Stimulated activated CD4-positive, alpha-beta T cell treated with anti-CD3 and anti-CD28 coated beads, TNF-alpha, amount 100 ng/mL, for 4 hours (primary cell): Measurements from ENCODE around the gene COIL.
A peak's percentile ranks its signal among the peaks of the same experiment; 100 is the strongest.
"Not testable (repeated sequence)": the region's sequence is repeated elsewhere in the genome, so short reads cannot be mapped to it uniquely, and the experiment has no call there.

Experiments used
- DNase-seq, 3 experiments: peaks; one replicate each; pipeline ENCODE4 v3.0.0-alpha.2; 2020; ENCODE audit warnings: low read depth in 3 of 3

Gene COIL

DNA sequence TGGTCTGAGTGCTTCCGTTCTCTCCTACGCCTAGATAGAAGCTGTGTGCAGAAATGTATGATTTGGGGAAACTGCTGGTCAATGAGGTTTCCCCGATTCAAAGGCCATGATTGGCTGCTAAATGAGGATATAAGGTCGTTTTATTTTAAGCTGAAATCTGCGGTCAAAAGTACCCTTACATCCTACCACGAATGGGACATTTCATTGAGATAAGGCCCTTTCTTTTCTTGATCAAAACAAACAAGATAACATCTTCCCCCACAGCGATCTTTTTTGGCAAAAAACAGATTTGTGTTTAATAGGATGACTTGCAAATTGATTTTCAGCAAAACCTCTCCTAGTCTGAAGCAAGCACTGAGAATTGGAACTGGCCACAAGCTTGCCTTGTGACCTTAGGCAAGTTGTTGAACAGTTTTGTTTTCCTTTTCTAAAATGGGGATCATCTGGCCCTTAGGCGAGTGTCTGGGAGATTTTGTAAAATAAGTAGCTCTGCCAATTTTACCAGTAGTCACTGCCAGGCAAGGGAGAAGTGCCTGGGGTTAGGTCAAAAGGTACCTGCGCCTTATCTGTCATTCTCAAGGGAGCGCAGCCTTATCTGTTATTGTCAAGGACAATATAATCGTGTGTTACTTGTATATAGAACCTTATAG lies 17.7 kb upstream of the COIL start:
- no peak for DNase-seq

GRCh38 chr17:56977673-56978395 lies 17.0 kb upstream of the COIL start, which contains the start of gene SCPEP1:
Gene SCPEP1, plus strand, starts transcription at chr17:56978131. Its CDS starts 29 bp downstream, at chr17:56978160.
- peak; percentile 64 to 71 (median 65) for DNase-seq

- DNase-seq: no peak
Measured at GRCh38 chr17:56976941-56977608, 16.2 kb upstream of the COIL start.

DNA sequence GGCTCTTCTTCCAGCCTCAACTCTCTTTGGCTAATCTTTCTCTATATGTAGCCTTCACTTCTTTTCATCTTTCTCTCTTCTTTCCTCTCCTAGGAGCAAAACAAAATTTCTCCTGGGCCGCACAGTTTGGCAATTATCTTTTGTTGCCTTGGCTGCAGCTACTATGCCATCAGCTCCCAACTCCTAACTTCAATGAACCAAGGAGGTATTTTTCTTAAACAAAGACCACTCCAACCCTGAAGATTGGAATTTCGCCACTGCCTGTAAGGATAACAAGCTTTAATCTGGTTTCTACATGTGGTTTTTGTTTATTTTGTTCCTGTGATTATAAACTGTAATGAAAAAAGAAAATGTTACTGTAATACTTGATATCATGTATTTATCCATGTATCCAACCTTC lies 14.8 kb upstream of the COIL start:
- DNase-seq: no peak

DNA sequence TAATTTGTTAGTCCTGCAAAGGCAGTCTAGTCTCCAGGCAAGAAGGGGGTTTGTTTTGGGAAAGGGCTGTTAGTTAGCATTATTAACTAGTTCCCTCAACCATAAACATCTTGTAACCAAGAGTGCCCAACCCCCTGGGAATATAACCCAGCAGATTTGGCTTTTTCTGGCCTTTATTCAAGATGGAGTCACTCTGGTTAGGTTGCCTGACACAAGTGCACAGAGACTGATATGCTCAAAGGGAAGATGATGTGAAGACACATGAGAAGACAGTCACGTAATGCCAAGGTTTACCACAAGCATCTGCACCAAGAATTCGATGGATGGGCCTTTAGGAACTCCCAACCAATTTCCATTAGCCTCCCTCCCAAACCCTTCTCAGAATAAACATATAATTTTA lies 13.2 kb upstream of the COIL start:
- DNase-seq: no peak

- no peak for DNase-seq
Measured at GRCh38 chr17:56973520-56973919, 12.7 kb upstream of the COIL start.

GRCh38 chr17:56972111-56972730 lies 11.4 kb upstream of the COIL start:
- no peak for DNase-seq

GRCh38 chr17:56970974-56971373 lies 10.1 kb upstream of the COIL start:
- no peak for DNase-seq

DNA sequence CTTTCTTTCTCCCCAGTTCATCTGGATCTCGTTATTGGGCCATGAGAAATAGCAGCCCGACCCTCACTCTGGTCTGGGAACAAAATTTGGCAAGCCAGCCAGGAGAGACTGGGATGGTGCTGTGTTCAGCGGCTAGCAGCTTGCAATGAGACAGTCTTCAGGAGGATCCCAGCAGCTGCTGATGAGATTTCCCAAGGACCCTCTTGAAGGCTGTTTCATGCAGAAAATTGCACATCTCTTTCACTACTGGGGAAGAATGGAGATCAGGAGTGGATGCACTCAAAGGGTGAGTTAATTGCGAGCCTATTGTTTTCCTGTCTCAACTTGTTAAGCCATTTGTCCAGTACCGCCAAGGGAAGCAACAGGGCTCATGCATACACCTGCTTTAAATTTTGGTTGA lies 5.5 kb upstream of the COIL start:
- no peak for DNase-seq

- DNase-seq: not testable (repeated sequence)
Measured at GRCh38 chr17:56965681-56966080, 4.8 kb upstream of the COIL start.

DNA sequence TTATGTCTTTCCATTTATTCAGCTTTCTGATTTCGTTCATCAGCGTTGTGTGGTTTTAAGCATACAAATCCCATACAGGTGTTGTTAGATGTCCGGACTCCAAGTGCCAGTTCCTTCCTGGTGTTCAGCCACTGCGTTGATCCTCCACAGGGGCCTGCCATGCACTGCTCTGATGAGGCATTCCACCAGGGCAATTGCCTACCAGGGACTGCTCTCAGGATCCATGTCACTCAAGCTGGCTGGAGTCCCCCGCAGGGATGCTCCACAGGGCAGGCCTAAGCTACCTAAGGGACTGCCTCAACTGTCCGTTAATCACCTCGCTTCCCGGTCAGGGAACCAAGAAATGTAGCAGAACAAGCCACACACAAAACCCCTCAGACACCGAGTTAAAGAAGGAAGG lies 4.4 kb upstream of the COIL start:
- DNase-seq: not testable (repeated sequence)

GRCh38 chr17:56956992-56957391 lies 3.9 kb downstream of the COIL start:
- DNase-seq: no peak

- no peak for DNase-seq
Measured at GRCh38 chr17:56949595-56949994, 11.3 kb downstream of the COIL start.

DNA sequence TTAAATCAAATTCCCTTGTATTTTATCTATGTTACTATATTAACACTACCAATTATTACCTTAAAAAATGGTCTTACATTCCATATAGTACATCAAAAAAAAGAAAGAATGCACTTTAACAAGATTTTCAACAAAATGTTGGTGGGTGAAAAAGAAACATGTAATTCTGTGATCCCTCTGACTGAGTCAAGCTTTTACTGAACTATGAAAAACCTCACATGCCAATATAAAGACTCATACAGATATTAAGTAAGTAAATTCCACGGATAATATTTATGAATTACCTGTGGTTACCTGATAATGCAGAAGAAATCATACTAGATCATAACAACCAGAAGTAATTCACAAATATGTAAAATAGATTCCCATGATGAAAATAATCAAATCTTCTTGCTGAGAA lies 12.4 kb downstream of the COIL start:
- no peak for DNase-seq

GRCh38 chr17:56947741-56948140 lies 13.1 kb downstream of the COIL start:
- no peak for DNase-seq

DNA sequence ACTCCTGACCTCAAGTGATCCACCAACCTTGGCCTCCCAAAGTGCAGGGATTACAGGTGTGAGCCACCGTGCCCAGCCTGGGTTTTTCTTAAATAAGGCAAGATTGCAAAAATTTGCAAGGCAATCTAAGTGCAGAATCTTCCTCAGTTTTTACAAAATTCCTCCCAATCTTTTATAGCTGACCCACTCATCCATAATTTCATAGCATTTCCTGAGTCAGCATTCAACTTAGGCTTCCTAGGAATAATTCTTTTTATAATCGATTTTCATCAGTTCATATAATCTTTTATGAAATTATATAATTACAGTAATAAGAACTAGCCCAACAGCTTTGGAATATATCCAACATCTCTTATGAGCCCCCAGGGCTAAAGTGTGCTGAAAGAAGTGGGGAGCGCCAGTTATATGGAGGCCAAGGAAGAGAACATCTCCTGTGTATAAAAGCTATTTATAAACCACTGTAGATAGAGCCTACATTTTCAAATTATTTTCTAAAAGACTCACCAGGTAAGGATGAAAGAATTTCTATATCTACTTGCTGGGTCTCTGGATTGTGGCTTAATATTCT lies 14.8 kb downstream of the COIL start:
- no peak for DNase-seq

DNA sequence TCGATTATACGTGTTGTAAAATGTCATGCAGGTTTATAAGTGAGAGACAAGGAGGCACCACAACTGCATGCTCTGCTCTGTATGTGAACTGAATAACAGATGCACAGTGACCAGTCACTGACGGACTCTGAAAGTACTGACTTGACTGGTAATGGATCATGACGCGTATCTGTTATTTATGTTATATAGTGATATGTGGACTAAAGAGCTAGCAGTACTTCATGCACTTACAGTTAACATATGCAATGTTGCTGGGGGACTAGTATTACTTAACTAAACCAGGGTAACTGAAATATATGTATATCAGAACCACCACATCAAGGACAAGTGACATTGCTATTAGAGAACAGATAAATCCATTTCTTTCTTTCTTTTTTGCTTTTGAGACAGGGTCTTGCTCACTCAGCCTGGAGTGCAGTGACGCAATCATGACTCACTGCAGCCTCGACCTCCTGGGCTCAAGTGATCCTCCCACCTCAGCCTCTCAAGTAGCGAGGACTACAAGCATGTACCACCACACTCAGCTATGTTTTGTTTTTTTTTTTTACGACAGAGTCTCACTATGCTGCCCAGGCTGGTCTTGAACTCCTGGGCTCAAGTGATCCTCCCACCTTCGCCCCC lies 17.2 kb downstream of the COIL start:
- DNase-seq: no peak

DNA sequence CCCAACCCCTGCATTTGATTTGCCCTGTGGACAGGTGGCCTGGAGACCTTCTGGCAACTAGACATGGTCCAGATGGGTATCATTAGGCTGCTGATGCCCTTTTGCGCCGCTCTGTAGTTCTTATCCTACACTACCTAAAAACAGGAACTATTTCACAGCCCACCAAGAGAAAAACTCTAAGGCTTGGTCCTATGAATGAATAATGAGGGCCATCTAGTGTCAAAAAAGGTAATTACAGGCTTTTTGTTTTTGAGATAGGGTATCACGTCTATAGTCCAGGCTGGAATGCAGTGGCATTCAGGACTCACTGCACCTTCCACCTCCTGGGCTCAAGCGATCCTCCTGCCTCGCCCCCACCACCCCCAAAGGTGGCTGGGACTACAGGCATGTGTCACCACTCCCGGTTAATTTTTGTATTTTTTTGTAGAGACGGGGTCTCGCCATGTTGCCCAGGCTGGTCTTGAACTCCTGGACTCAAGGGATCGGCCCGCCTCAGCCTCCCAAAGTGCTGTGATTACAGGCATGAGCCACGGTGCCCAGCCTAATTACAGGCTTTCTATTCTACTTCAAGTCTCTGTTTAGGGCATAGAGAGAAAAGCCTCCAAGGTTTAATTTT lies 20.9 kb downstream of the COIL start:
- no peak for DNase-seq

GRCh38 chr17:56938206-56938605 lies 22.6 kb downstream of the COIL start:
- DNase-seq: not testable (repeated sequence)

DNA sequence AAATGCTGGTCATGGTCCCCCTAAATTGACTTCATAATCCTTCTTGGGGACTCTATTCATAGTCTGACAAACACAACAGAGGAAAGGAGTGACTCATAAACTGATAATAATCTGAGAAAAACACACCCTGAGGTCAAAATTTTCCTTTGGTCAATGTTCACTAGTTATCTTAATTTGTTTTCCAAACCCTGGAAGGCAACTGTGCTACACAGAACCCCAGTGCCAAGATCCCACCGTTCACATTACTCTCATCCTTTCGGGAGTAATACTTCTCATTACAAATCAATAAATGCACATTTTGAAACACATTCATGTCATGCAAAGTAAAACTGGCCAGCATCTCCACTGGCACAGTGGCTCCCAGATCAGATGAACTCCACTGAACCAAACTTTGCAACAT lies 23.2 kb downstream of the COIL start:
- DNase-seq: no peak

- no peak for DNase-seq
Measured at GRCh38 chr17:56936697-56937322, 24.0 kb downstream of the COIL start.
